Mesothelial cell of epicardium (in vitro differentiated cells): Measurements from ENCODE around the gene ARHGAP4. TPM values are rescaled to one million over a fixed set of nuclear protein-coding genes. Genes with fewer than 3 reads are reported as not detected.

ENCODE experiments used
- DNase-seq, 2 experiments: peaks; one replicate each; pipeline ENCODE4 v3.0.0; 2021; ENCODE audit warnings: low spot score in 2 of 2; ENCODE audit not compliant: unreplicated experiment in 2 of 2
- H3K27ac Mint-ChIP-seq: 2 replicates; pipeline ENCODE4 v1.8.0; 2021; ENCODE audit warnings: mixed read lengths
- H3K27me3 Mint-ChIP-seq: 2 replicates; pipeline ENCODE4 v1.8.0; 2021; ENCODE audit warnings: low read depth, mixed read lengths
- H3K36me3 Mint-ChIP-seq: 2 replicates; pipeline ENCODE4 v1.8.0; 2021; ENCODE audit warnings: mixed read lengths
- H3K4me1 Mint-ChIP-seq: 2 replicates; pipeline ENCODE4 v1.8.0; 2021; ENCODE audit warnings: mixed read lengths
- H3K4me3 Mint-ChIP-seq: 2 replicates; pipeline ENCODE4 v1.8.0; 2021; ENCODE audit warnings: mild to moderate bottlenecking, moderate library complexity, mixed read lengths
- H3K9me3 Mint-ChIP-seq: 2 replicates; pipeline ENCODE4 v1.8.0; 2021; ENCODE audit warnings: mixed read lengths
- total RNA-seq: library from RNA; stranded (reverse); gene quantifications from 3 replicates; pipeline ENCODE4 v1.2.1, GENCODE V29; 2021
- TF ChIP-seq, protein P1 (sequence below): fragments of 200-600 bp; sonication (generic); IDR thresholded peaks from one replicate; pipeline ENCODE4 v1.5.0; 2021; ENCODE audit warnings: antibody characterized with exemption; ENCODE audit not compliant: unreplicated experiment

Gene ARHGAP4
- total RNA-seq, 1 donor from 2014 or later, result 62.8 TPM

DNA sequence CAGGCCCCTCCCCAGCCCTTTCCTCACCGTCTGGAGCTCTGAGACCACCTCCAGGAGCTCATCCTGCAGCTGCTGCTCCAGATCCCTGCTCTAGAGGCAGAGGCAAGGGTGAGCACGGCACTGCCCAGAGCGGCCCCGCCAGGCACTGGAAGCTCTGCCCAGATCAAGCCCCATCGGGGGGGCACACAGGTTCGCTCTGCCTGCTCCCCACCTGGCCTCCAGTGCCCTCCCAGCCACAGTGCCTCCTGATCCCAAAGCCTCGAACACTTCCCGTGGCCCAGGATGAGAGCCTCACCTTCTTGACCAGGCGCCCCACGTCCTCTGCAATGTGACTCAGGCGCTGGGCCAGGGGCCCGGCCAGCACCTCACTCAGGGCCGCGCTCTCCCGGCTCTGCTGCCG is 5.0 kb downstream of the ARHGAP4 start:
- no peak for DNase-seq
- H3K9me3 Mint-ChIP-seq, result no peaks in the 10 kb centered on the region
- TF ChIP-seq, protein P1, sequence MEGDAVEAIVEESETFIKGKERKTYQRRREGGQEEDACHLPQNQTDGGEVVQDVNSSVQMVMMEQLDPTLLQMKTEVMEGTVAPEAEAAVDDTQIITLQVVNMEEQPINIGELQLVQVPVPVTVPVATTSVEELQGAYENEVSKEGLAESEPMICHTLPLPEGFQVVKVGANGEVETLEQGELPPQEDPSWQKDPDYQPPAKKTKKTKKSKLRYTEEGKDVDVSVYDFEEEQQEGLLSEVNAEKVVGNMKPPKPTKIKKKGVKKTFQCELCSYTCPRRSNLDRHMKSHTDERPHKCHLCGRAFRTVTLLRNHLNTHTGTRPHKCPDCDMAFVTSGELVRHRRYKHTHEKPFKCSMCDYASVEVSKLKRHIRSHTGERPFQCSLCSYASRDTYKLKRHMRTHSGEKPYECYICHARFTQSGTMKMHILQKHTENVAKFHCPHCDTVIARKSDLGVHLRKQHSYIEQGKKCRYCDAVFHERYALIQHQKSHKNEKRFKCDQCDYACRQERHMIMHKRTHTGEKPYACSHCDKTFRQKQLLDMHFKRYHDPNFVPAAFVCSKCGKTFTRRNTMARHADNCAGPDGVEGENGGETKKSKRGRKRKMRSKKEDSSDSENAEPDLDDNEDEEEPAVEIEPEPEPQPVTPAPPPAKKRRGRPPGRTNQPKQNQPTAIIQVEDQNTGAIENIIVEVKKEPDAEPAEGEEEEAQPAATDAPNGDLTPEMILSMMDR, result no peak
- peaks cover 7% of the 10 kb centered on the region for H3K36me3 Mint-ChIP-seq
- H3K27ac Mint-ChIP-seq, result no peak overlapping the region
- H3K4me3 Mint-ChIP-seq, result no peak overlapping the region
- H3K27me3 Mint-ChIP-seq, result no peaks in the 10 kb centered on the region
- H3K4me1 Mint-ChIP-seq, result peaks cover 8% of the 10 kb centered on the region

DNA sequence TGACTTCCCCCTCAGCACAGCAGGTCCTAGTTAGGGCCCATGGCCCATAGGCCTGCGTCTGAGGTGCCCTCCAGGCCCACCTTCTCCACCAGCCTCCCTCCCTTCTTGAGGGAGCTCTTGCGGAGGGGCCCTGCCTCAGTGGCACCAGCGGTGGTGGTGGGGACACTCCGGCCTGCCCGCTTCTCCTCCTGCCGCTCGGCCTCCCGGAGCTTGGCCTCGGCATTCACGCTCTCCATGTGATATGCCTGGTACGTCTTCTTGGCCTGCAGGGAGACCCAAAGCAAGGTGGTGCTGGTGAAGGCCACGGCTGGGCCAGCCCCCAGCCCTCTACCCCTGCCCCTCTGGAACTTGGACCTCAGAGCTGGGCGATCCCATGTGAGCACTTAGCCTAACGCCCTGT is 5.5 kb downstream of the ARHGAP4 start:
- H3K36me3 Mint-ChIP-seq, result peaks cover 7% of the 10 kb centered on the region
- DNase-seq, result no peak
- no peak overlapping the region for H3K4me3 Mint-ChIP-seq
- H3K4me1 Mint-ChIP-seq, result peaks cover 5% of the 10 kb centered on the region
- no peaks in the 10 kb centered on the region for H3K27me3 Mint-ChIP-seq
- TF ChIP-seq, protein P1, result no peak
- H3K9me3 Mint-ChIP-seq, result no peaks in the 10 kb centered on the region
- H3K27ac Mint-ChIP-seq, result no peak overlapping the region

DNA sequence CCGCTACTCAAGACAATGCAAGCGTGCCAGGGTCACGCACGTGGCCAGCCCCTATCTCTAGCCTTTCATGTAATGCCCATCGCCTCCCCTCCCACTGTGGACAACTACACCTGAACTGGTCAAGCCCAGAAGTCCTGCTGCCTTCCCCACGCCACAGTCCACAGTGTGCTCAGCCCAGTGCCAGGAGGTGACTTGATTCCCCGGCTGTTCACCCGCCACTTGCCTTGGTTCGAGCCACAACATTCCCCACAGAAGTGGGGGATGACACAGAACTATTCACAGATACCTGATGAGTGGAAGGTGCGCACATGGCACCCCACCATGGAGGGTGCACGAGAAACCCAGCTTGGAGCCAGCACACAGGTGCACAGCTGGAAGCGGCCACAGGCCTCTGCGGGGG is 6.8 kb downstream of the ARHGAP4 start:
- Mint-ChIP-seq H3K27me3 (no peaks in the 10 kb centered on the region), H3K9me3 (no peaks in the 10 kb centered on the region), H3K4me1 (peaks cover 2% of the 10 kb centered on the region), H3K4me3 (no peak overlapping the region), H3K36me3 (peaks cover 7% of the 10 kb centered on the region), H3K27ac (no peak overlapping the region)
- no peak for DNase-seq
- TF ChIP-seq, protein P1, result no peak

DNA sequence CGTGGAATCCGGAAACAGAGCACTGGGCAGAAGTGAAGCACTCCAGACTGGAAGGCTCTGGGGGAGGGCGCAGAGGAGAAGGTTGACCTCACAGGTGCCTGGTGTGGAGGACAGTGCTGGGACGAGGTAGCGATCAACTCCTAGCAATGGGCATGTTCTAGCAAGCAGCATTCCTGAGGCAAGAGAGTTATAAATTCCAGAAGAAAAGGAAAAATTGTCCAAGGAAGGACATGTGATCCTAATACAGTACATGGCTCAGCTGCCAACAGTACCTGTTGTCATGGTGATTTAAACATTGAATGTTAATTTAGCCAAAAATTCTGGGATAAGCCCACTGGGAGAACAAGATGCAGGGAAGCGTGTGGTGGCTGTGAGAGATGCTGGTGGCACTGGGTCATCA is 8.2 kb downstream of the ARHGAP4 start:
- Mint-ChIP-seq H3K4me1 (no peaks in the 10 kb centered on the region), H3K36me3 (peaks cover 7% of the 10 kb centered on the region), H3K27ac (no peak overlapping the region), H3K9me3 (no peaks in the 10 kb centered on the region), H3K27me3 (no peaks in the 10 kb centered on the region), H3K4me3 (no peak overlapping the region)
- no peak for DNase-seq
- TF ChIP-seq, protein P1, result no peak

DNA sequence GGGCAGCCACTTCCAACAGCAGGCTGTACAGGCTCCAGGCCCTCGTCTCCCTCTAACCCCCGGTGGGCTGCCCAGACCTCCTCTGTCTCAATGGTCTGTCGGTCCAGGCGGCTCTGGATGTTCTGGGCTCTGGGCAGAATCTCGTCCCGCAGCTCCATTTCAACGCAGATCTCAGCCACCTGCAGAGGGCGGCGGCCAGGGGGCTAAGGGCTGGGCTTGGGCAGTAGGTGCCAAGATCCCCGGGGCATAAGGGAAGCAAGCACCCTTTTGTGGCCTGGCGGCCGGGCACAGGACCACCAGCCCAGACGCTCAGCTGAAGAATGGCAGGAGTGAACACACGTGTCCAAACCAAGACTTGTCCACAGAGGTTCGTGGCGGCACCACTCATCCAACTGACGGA is 12.4 kb downstream of the ARHGAP4 start:
- Mint-ChIP-seq H3K9me3 (no peaks in the 10 kb centered on the region), H3K36me3 (peaks cover 11% of the 10 kb centered on the region), H3K4me1 (no peaks in the 10 kb centered on the region), H3K27me3 (no peaks in the 10 kb centered on the region), H3K4me3 (no peak overlapping the region), H3K27ac (no peak overlapping the region)
- no peak for DNase-seq
- TF ChIP-seq, protein P1, result no peak

DNA sequence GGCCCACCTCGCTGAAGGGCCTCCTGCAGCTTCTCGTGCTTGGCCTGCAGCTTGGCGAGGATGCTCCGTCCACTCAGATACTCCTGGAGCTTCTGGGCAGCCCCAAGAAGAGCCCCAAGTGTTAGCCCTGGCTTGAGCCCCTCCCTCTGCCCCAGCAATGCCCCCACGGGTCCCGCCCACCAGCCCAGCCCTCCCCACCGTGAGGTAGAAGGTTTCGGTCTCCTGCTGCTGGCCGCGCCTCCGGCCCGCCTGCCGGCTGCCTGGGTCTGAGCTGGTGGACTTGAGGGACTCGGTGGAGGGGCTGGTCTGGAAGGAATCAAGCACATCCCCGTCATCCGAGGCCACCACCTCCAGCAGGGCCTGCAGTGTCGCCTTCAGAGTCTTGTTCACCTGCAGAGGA is 12.9 kb downstream of the ARHGAP4 start:
- TF ChIP-seq, protein P1, result no peak
- Mint-ChIP-seq H3K4me3 (no peak overlapping the region), H3K4me1 (no peaks in the 10 kb centered on the region), H3K27me3 (no peaks in the 10 kb centered on the region), H3K9me3 (no peaks in the 10 kb centered on the region), H3K27ac (no peak overlapping the region), H3K36me3 (peaks cover 11% of the 10 kb centered on the region)
- DNase-seq, result no peak
